Effector CD4-positive, alpha-beta T cell (primary cell): ENCODE data around the gene MRPL2.

Source experiments
- DNase-seq: peaks from one replicate; pipeline ENCODE4 v3.0.0-alpha.2; 2020
- total RNA-seq: gene quantifications from one replicate; lab custom pipeline; 2026; lab: John Stamatoyannopoulos, UW

MRPL2 gene
- 1.5 reads per million for total RNA-seq

GRCh38 chr6:43059168-43060033, at the start of gene MRPL2, which contains the start of gene KLC4:
MRPL2 (minus strand) TSS chr6:43059434; CDS start chr6:43059381, 53 bp downstream.
KLC4 (plus strand) TSS chr6:43059631; CDS start chr6:43061336, 1,705 bp downstream.
- DNase-seq: peak; percentile 96

GRCh38 chr6:43107344-43108062, 48.3 kb upstream of the MRPL2 start:
- no peak for DNase-seq

GRCh38 chr6:43105538-43106222, 46.4 kb upstream of the MRPL2 start:
- DNase-seq: no peak

GRCh38 chr6:43103253-43103876, 44.1 kb upstream of the MRPL2 start:
- DNase-seq: no peak

- no peak for DNase-seq
Observed at GRCh38 chr6:43101497-43101896, 42.3 kb upstream of the MRPL2 start.

GRCh38 chr6:43097502-43097901, 38.3 kb upstream of the MRPL2 start:
- no peak for DNase-seq

GRCh38 chr6:43097098-43097489, 37.9 kb upstream of the MRPL2 start:
- DNase-seq: no peak

- DNase-seq: no peak
Observed at GRCh38 chr6:43096451-43097097, 37.3 kb upstream of the MRPL2 start.

GRCh38 chr6:43095939-43096338, 36.7 kb upstream of the MRPL2 start:
- DNase-seq: no peak

GRCh38 chr6:43093436-43094289, 34.4 kb upstream of the MRPL2 start:
- DNase-seq: no peak

- no peak for DNase-seq
Observed at GRCh38 chr6:43092635-43093034, 33.4 kb upstream of the MRPL2 start.

GRCh38 chr6:43091436-43091991, 32.3 kb upstream of the MRPL2 start:
- DNase-seq: no peak

- DNase-seq: no peak
Observed at GRCh38 chr6:43091020-43091419, 31.8 kb upstream of the MRPL2 start.

- DNase-seq: no peak
Observed at GRCh38 chr6:43090559-43090956, 31.3 kb upstream of the MRPL2 start.

- DNase-seq: no peak
Observed at GRCh38 chr6:43089874-43090558, 30.8 kb upstream of the MRPL2 start.

GRCh38 chr6:43089467-43089866, 30.2 kb upstream of the MRPL2 start:
- no peak for DNase-seq

GRCh38 chr6:43088654-43089056, 29.4 kb upstream of the MRPL2 start:
- DNase-seq: no peak

- no peak for DNase-seq
Observed at GRCh38 chr6:43086022-43086658, 26.9 kb upstream of the MRPL2 start.

- no peak for DNase-seq
Observed at GRCh38 chr6:43082806-43083655, 23.8 kb upstream of the MRPL2 start.
